ENCODE measurements around the gene HJV. TPM values are rescaled to one million over a fixed set of nuclear protein-coding genes. Genes with fewer than 3 reads are reported as not detected.

Gene HJV
- polyA plus RNA-seq, 4 donors, result 0.65 TPM; not detected in 3

GRCh38 chr1:145983960-145984830, 37.3 kb downstream of the HJV start:
- H3K9me3 ChIP-seq (ENCODE audit: control insufficient read depth in 2 of 2, insufficient read depth in 1 of 2, low read depth in 1 of 2, low read length in 1 of 2), result no peaks in the 10 kb centered on the region
- peaks cover 16 to 27% (median 18%) of the 10 kb centered on the region in 3 donors for H3K4me1 ChIP-seq (ENCODE audit: control insufficient read depth in 3 of 3, insufficient read depth in 2 of 3, low read depth in 1 of 3, low read length in 2 of 3)
- 56 to 83% (median 65%) methylated on average over 12 of the region's 12 CpGs for WGBS, 3 donors
- H3K27ac ChIP-seq (ENCODE audit: low read depth in 1 of 3, low read length in 2 of 3), result peak overlapping the region in 1 of 3 donors; percentile 85
- H3K4me3 ChIP-seq (ENCODE audit: low read depth in 1 of 3, low read length in 3 of 3), result no peak overlapping the region
- FAIRE-seq (no peak), DNase-seq (peak in 1 of 2 donors; percentile 68)
- no peaks in the 10 kb centered on the region for H3K36me3 ChIP-seq (ENCODE audit: control insufficient read depth in 3 of 3, insufficient read depth in 2 of 3, low read depth in 1 of 3, low read length in 3 of 3)
- no peaks in the 10 kb centered on the region for H3K27me3 ChIP-seq (ENCODE audit: control insufficient read depth in 3 of 3, insufficient read depth in 3 of 3, low read length in 3 of 3)

GRCh38 chr1:145983206-145983675, 38.3 kb downstream of the HJV start:
- whole genome bisulfite sequencing, 3 donors, result 23 to 58% (median 44%) methylated on average over 1 of the region's 1 CpG

GRCh38 chr1:145982010-145982723, 39.4 kb downstream of the HJV start:
- WGBS, 3 donors, result 72 to 80% (median 78%) methylated on average over 6 of the region's 6 CpGs
- DNase-seq (no peak), FAIRE-seq (no peak)
- Histone ChIP-seq H3K27ac (ENCODE audit: low read depth in 1 of 3, low read length in 2 of 3) (peak overlapping the region in 2 of 3 donors; percentile 72 to 75), H3K36me3 (ENCODE audit: control insufficient read depth in 3 of 3, insufficient read depth in 2 of 3, low read depth in 1 of 3, low read length in 3 of 3) (no peaks in the 10 kb centered on the region), H3K27me3 (ENCODE audit: control insufficient read depth in 3 of 3, insufficient read depth in 3 of 3, low read length in 3 of 3) (no peaks in the 10 kb centered on the region), H3K4me1 (ENCODE audit: control insufficient read depth in 3 of 3, insufficient read depth in 2 of 3, low read depth in 1 of 3, low read length in 2 of 3) (peaks cover 20 to 35% (median 33%) of the 10 kb centered on the region in 3 donors), H3K9me3 (ENCODE audit: control insufficient read depth in 2 of 2, insufficient read depth in 1 of 2, low read depth in 1 of 2, low read length in 1 of 2) (no peaks in the 10 kb centered on the region), H3K4me3 (ENCODE audit: low read depth in 1 of 3, low read length in 3 of 3) (no peak overlapping the region)

More at GRCh38 chr1:145983206-145983675, 38.3 kb downstream of the HJV start:
- Histone ChIP-seq H3K9me3 (ENCODE audit: control insufficient read depth in 2 of 2, insufficient read depth in 1 of 2, low read depth in 1 of 2, low read length in 1 of 2) (no peaks in the 10 kb centered on the region), H3K27me3 (ENCODE audit: control insufficient read depth in 3 of 3, insufficient read depth in 3 of 3, low read length in 3 of 3) (no peaks in the 10 kb centered on the region), H3K4me3 (ENCODE audit: low read depth in 1 of 3, low read length in 3 of 3) (no peak overlapping the region), H3K27ac (ENCODE audit: low read depth in 1 of 3, low read length in 2 of 3) (peak overlapping the region in 2 of 3 donors; percentile 16 to 75), H3K4me1 (ENCODE audit: control insufficient read depth in 3 of 3, insufficient read depth in 2 of 3, low read depth in 1 of 3, low read length in 2 of 3) (peaks cover 18 to 34% (median 26%) of the 10 kb centered on the region in 3 donors), H3K36me3 (ENCODE audit: control insufficient read depth in 3 of 3, insufficient read depth in 2 of 3, low read depth in 1 of 3, low read length in 3 of 3) (no peaks in the 10 kb centered on the region)
- no peak for FAIRE-seq
- peak in 1 of 2 donors; percentile 60 for DNase-seq

- Histone ChIP-seq H3K9me3 (ENCODE audit: control insufficient read depth in 2 of 2, insufficient read depth in 1 of 2, low read depth in 1 of 2, low read length in 1 of 2) (no peaks in the 10 kb centered on the region), H3K27me3 (ENCODE audit: control insufficient read depth in 3 of 3, insufficient read depth in 3 of 3, low read length in 3 of 3) (no peaks in the 10 kb centered on the region), H3K4me1 (ENCODE audit: control insufficient read depth in 3 of 3, insufficient read depth in 2 of 3, low read depth in 1 of 3, low read length in 2 of 3) (peaks cover 20 to 33% (median 32%) of the 10 kb centered on the region in 3 donors), H3K4me3 (ENCODE audit: low read depth in 1 of 3, low read length in 3 of 3) (no peak overlapping the region), H3K36me3 (ENCODE audit: control insufficient read depth in 3 of 3, insufficient read depth in 2 of 3, low read depth in 1 of 3, low read length in 3 of 3) (no peaks in the 10 kb centered on the region), H3K27ac (ENCODE audit: low read depth in 1 of 3, low read length in 2 of 3) (peak overlapping the region; percentile 92 to 98 (median 94))
- WGBS, 3 donors, result 65 to 85% (median 76%) methylated on average over 1 of the region's 1 CpG
- FAIRE-seq (no peak), DNase-seq (no peak)
These were observed 41.0 kb downstream of the HJV start for GRCh38 chr1:145980457-145980994.

GRCh38 chr1:145979746-145980456, 41.6 kb downstream of the HJV start:
- DNase-seq (peak; percentile 56 to 59), FAIRE-seq (no peak)
- Histone ChIP-seq H3K4me3 (ENCODE audit: low read depth in 1 of 3, low read length in 3 of 3) (no peak overlapping the region), H3K36me3 (ENCODE audit: control insufficient read depth in 3 of 3, insufficient read depth in 2 of 3, low read depth in 1 of 3, low read length in 3 of 3) (no peaks in the 10 kb centered on the region), H3K4me1 (ENCODE audit: control insufficient read depth in 3 of 3, insufficient read depth in 2 of 3, low read depth in 1 of 3, low read length in 2 of 3) (peaks cover 20 to 33% (median 29%) of the 10 kb centered on the region in 3 donors), H3K27ac (ENCODE audit: low read depth in 1 of 3, low read length in 2 of 3) (peak overlapping the region; percentile 92 to 98 (median 94)), H3K9me3 (ENCODE audit: control insufficient read depth in 2 of 2, insufficient read depth in 1 of 2, low read depth in 1 of 2, low read length in 1 of 2) (no peaks in the 10 kb centered on the region), H3K27me3 (ENCODE audit: control insufficient read depth in 3 of 3, insufficient read depth in 3 of 3, low read length in 3 of 3) (no peaks in the 10 kb centered on the region)
- 27 to 36% (median 33%) methylated on average over 7 of the region's 7 CpGs for WGBS, 3 donors

- H3K9me3 ChIP-seq (ENCODE audit: control insufficient read depth in 2 of 2, insufficient read depth in 1 of 2, low read depth in 1 of 2, low read length in 1 of 2), result no peaks in the 10 kb centered on the region
- H3K4me1 ChIP-seq (ENCODE audit: control insufficient read depth in 3 of 3, insufficient read depth in 2 of 3, low read depth in 1 of 3, low read length in 2 of 3), result peaks cover 18 to 33% (median 29%) of the 10 kb centered on the region in 3 donors
- H3K27me3 ChIP-seq (ENCODE audit: control insufficient read depth in 3 of 3, insufficient read depth in 3 of 3, low read length in 3 of 3), result no peaks in the 10 kb centered on the region
- no peaks in the 10 kb centered on the region for H3K36me3 ChIP-seq (ENCODE audit: control insufficient read depth in 3 of 3, insufficient read depth in 2 of 3, low read depth in 1 of 3, low read length in 3 of 3)
- H3K4me3 ChIP-seq (ENCODE audit: low read depth in 1 of 3, low read length in 3 of 3), result peak overlapping the region in 1 of 3 donors; percentile 3
- FAIRE-seq (no peak), DNase-seq (peak; percentile 97 to 99)
- 1 to 7% (median 3%) methylated on average over 9 of the region's 9 CpGs for WGBS, 3 donors
- peak overlapping the region; percentile 92 to 98 (median 94) for H3K27ac ChIP-seq (ENCODE audit: low read depth in 1 of 3, low read length in 2 of 3)
These were observed 42.4 kb downstream of the HJV start for GRCh38 chr1:145978854-145979745.

GRCh38 chr1:145978471-145978853, 43.1 kb downstream of the HJV start:
- Histone ChIP-seq H3K27me3 (ENCODE audit: control insufficient read depth in 3 of 3, insufficient read depth in 3 of 3, low read length in 3 of 3) (no peaks in the 10 kb centered on the region), H3K4me3 (ENCODE audit: low read depth in 1 of 3, low read length in 3 of 3) (no peak overlapping the region), H3K9me3 (ENCODE audit: control insufficient read depth in 2 of 2, insufficient read depth in 1 of 2, low read depth in 1 of 2, low read length in 1 of 2) (no peaks in the 10 kb centered on the region), H3K27ac (ENCODE audit: low read depth in 1 of 3, low read length in 2 of 3) (peak overlapping the region; percentile 92 to 98 (median 94)), H3K36me3 (ENCODE audit: control insufficient read depth in 3 of 3, insufficient read depth in 2 of 3, low read depth in 1 of 3, low read length in 3 of 3) (no peaks in the 10 kb centered on the region), H3K4me1 (ENCODE audit: control insufficient read depth in 3 of 3, insufficient read depth in 2 of 3, low read depth in 1 of 3, low read length in 2 of 3) (peaks cover 17 to 33% (median 29%) of the 10 kb centered on the region in 3 donors)
- FAIRE-seq, result no peak
- peak in 1 of 2 donors; percentile 61 for DNase-seq
